GM21390 (cell line): ENCODE results near the gene ENDOD1.
"Not testable (repeated sequence)": the region's sequence is repeated elsewhere in the genome, so short reads cannot be mapped to it uniquely, and the experiment has no call there.

Experiments
- ATAC-seq: cut with Tn5 transposase; IDR thresholded peaks from one replicate; pipeline ENCODE4 v1.9.1; 2021; ENCODE audit not compliant: unreplicated experiment

Gene ENDOD1

GRCh38 chr11:95100856-95101507 lies 11.3 kb downstream of the ENDOD1 start:
- ATAC-seq: no peak

GRCh38 chr11:95101935-95102334 lies 12.3 kb downstream of the ENDOD1 start:
- ATAC-seq: no peak

GRCh38 chr11:95102733-95103132 lies 13.1 kb downstream of the ENDOD1 start:
- ATAC-seq: no peak

- ATAC-seq: no peak
These were observed 14.1 kb downstream of the ENDOD1 start for GRCh38 chr11:95103701-95104100.

- no peak for ATAC-seq
These were observed 14.6 kb downstream of the ENDOD1 start for GRCh38 chr11:95104121-95104830.

GRCh38 chr11:95104856-95105255 lies 15.2 kb downstream of the ENDOD1 start:
- ATAC-seq: no peak

GRCh38 chr11:95108159-95108611 lies 18.5 kb downstream of the ENDOD1 start:
- ATAC-seq: no peak

GRCh38 chr11:95108671-95109551 lies 19.3 kb downstream of the ENDOD1 start:
- no peak for ATAC-seq

GRCh38 chr11:95111471-95111870 lies 21.8 kb downstream of the ENDOD1 start:
- not testable (repeated sequence) for ATAC-seq

GRCh38 chr11:95111923-95112540 lies 22.4 kb downstream of the ENDOD1 start:
- ATAC-seq: no peak

GRCh38 chr11:95115597-95115996 lies 26.0 kb downstream of the ENDOD1 start:
- ATAC-seq: no peak

- ATAC-seq: no peak
These were observed 29.9 kb downstream of the ENDOD1 start for GRCh38 chr11:95119361-95120060.

- no peak for ATAC-seq
These were observed 32.1 kb downstream of the ENDOD1 start for GRCh38 chr11:95121698-95122097.

GRCh38 chr11:95123556-95123955 lies 33.9 kb downstream of the ENDOD1 start:
- ATAC-seq: no peak

GRCh38 chr11:95128602-95129001 lies 39.0 kb downstream of the ENDOD1 start:
- ATAC-seq: no peak

- ATAC-seq: no peak
These were observed 43.3 kb downstream of the ENDOD1 start for GRCh38 chr11:95132956-95133355.

- ATAC-seq: no peak
These were observed 44.8 kb downstream of the ENDOD1 start for GRCh38 chr11:95134491-95134890.

GRCh38 chr11:95135155-95135554 lies 45.5 kb downstream of the ENDOD1 start:
- no peak for ATAC-seq

GRCh38 chr11:95135880-95136279 lies 46.2 kb downstream of the ENDOD1 start:
- no peak for ATAC-seq

- ATAC-seq: not testable (repeated sequence)
These were observed 47.1 kb downstream of the ENDOD1 start for GRCh38 chr11:95136747-95137146.

GRCh38 chr11:95137299-95137698 lies 47.7 kb downstream of the ENDOD1 start:
- ATAC-seq: no peak
